Muscle of arm (tissue), 12 donors: ENCODE measurements around the gene TBX3. TPM values are rescaled to one million over a fixed set of nuclear protein-coding genes. Genes with fewer than 3 reads are reported as not detected.

Experiments
- DNase-seq: peaks from one replicate; pipeline ENCODE4 v3.0.0-alpha.2; 2013
- polyA plus RNA-seq, 12 donors: library from polyadenylated mRNA; unstranded; fragments of 120-200 nt; gene quantifications; one replicate each; pipeline ENCODE4 v1.2.1, GENCODE V29; 2013; ENCODE audit not compliant: insufficient read length in 12 of 12

TBX3 gene
- polyA plus RNA-seq, 12 donors, result 26.7 to 367 (median 35.3) TPM

DNA sequence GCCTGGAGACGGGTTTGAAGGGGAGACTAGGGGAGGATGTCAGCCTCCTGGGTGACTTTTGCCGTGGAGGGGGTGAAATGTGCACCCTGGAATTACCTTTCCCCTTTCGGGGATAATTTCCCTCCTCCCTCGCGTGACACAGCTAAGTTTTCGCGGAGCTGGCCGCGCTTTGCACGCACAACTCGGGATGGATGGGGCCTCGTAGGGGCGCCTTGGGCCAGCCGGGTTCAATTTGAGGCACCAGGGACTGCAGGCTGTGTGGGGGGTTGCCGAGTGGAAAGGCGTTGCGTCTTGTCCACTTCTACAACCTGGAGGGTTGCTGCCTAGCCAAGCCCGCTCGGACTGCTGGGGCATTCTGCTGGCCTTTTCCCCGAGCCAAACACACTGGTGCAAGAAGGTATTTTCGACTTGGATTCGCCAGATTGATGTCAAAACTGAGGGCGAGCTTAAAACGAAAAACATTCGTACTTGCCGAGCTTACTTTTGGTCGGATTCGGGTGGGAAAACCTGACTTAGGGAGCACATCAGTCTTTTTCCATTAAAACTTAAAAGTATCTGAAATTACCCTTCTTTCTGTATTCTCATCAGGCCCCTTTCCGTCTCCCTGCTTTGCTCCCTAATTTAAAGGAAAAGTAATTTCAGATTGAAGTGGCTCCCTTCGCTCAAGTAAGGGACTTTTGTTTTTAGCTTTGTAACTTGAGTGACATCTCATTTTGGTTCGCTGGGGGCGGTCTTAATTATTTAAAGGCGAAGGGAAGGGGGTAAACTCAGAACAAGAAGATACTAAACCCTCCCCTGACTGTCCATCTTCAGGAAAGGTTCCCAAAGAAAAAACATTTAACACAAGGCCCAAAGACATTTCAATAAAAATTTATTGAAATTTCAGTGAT is 14.3 kb downstream of the TBX3 start:
- DNase-seq, result peak; percentile 43

DNA sequence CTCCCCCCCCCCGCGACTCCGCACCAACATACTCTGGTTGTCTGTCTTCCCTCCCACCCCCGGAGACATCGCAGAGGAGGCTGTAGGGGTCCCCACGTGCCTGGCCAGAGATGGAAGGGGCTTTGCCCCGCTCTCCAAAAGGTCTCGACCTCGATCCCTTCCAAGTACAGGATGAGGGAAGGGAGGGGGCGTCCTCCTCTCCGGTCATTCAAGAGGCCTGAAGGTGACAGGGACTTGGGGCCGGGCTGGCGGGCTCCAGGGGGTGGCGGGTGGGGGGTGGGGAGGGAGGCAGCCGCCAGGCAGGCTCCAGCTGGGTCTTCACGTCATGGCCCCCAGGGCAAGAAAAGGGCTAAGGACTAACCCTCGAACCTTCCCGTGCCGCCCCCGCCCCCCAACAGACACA is 15.1 kb downstream of the TBX3 start:
- no peak for DNase-seq

DNA sequence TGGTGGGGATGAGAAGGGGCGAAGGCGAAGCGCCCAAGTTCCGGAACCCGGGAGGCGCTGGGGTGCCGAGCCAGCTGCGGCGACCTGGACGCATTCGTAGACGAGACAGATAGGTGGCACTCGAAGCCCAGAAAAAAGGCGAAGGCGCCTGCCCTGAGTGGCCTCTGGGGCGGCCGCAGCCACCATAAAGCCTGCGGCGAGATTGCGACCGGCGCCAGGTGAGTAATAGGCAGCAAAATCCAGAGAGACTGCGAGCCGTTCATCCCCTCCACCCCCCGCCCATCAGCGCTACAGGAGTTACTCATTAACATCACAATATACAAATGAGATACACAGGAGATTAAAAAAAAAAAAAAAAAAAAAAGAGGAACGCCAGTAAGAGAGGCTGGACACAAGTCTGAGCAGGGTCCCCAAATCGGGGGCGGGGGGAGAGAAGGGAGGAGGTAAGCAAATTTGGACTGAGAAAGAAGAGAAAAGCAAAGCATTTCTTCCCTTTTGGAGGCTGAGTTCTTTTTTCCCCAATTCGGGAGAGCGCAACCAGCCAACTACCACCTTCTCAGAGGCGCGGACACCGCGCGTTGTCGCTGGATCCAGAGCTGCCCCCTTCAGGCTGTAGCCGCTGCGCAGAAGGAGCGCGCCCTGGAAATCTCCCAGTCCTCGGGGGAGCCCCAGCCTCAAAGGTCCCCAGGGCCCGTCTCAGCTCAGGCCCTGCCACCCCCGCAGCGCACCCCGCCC is 15.7 kb downstream of the TBX3 start:
- DNase-seq, result peak; percentile 81

DNA sequence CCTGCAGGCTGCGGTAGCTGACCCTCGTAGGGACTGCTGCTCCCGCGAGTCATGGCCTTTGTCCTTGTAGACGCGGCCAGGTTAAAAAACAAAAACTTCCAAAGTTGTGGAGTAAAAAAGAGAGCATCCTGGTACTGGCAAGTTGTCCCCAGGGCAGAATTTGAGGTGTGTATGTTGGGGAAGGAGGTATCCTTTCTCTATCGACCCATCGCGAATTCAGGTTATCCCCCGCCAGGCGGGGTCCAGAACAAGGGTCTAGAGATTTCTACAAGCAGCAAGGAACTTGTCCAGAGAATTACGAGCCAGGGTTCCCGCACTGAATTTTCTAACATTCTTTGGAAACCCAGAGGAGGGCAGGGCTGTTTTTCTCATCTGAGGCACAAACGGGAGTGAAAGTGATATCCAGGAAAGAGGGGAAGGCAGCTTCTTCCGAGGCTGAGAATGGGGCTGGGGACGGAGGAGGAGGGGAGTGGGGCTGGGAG is 16.3 kb downstream of the TBX3 start:
- DNase-seq, result no peak

DNA sequence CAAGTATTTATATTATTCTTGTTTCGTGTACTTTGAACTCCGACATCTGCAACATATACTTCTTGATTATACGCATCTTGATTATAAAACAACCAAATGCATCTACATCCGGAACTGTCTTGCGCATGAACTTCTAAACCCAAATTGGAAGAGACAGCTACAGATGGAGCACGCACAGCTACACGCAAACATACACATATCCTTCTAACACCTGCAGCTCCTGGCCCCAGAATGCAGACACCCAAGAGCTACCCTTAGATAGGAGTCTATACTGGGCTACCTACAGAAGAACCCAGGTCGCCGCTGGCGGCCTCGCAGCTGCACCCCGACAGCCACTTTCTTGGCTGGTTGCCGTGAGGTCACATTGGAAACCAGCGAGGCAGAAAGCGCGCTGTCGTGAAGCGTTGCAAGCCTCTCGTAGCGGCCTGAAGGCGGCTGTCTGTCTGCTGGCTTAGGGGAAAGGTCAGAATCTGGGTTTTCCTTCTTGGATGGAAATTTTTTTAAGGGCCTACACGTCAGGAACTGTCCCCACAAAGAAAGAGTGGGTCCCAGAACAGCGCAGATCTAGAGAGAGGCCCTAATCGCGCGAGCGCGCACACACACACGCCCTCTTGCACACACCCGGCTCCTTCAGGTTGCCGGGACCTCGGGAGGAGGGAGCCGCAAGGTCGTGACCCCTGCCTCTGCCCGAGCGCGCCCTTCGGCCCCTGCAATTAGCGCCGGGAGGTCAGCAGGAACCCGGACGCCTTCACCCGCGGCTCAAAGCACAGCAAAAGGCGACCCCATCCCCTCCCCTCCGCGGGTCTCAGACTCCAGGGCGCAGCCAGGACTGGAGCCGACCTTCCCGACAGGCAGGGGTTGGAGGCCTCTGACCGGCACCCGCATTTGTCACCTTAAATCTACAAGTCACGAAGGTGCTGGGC is 17.0 kb downstream of the TBX3 start:
- no peak for DNase-seq

DNA sequence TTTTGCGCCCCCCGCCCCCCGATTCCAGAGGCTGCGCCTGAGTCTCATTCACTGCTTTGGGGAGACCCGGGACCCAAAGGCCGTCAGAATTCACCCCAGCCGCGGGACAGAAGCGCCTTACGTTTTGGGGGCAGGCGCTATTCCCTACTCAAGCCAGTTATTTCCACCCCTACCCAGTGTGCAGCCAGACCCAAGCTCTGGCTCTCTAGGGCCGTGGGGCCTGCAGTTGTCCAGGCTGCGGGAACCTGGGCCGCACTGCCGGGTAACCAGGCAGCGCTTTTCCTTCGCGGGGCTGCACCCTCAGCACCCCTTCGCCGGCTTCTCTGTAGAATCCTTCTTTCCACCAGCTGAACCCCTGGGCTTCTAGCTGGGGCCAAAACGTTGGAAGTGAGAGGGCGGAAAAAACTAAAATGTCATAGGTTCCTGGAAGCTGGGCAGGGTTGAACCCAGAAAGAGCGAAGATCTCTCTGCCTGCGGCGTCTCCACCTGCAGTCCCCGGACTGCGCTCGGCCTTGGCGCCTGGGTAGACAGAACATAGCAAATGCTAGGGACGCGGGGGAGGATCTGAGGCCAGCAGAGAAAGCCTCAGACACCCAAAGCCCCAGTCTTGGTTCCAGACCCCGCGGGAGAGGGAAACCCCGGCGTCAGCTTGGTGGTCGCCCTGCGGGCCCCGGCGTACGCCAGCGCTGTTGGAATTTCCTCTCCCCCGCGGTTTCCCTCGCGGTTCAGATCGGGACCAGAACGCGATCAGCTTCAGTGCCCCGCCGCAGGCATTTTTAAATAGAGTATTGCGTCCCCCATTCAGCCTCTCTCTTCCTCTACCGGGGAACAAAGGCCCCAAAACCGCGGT is 18.3 kb downstream of the TBX3 start:
- DNase-seq, result no peak

DNA sequence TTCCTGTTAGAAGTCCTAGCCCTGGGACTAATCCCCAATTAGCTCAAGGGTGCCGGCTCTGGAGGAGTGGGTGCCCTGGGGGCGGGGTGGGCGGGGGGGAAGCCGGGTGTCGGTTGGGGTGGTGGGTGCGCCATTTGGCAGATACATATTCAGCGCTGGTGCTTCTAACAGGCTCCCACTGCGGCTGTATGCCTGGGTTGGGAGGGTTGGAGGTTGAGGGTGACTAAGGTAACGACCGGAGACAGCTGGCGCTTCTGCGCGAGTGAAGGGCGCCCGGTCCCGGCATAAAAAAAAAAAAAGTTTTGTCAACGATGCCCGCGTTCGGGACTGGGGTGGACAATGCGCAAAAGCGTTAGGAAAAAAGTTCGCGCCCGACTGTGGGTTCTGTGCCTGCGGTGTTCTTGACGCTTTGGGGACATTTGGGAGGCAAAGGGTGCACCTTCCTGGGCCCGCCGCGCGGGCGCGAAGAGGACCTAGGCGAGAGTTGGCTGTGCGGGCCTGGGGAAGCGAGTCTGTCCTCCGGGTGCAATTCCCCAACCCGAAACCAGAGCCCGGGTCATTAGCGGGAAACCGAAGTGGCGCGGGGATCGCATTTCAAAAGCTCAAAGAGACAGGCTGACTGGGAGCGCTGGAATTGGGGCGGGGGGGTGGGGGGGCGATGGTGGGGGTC is 19.2 kb downstream of the TBX3 start:
- no peak for DNase-seq

DNA sequence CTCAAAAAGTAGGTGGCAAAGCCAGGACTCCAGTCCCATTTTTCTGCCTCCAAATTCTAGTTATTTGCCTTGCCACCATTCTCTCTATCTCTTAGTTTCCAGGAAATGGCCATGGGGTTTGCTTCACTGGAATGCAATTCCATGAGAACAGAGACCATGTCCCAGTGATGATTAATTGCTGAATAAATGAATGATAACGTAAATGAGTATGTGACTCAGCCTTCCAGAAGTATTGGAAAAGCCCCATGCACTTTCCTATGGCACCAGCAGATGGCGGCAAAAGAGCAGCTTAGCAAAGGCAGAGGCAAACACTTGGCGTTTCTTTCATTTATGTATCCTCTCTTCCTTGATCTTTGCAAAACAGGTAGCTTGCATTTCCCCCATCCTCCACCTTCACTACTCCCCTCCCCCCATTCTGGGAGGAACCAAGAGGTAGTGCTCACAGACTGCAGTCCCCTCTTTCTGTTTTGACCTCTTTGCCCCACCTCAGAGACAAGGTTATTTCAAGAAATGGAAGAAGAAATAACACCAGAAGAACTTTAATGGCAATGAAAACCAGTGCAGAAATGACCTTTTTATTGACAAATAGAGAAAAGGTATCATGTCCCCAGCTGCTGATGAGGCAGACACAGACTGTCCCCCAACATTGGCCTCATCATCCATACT is 21.3 kb downstream of the TBX3 start:
- DNase-seq, result peak; percentile 73

DNA sequence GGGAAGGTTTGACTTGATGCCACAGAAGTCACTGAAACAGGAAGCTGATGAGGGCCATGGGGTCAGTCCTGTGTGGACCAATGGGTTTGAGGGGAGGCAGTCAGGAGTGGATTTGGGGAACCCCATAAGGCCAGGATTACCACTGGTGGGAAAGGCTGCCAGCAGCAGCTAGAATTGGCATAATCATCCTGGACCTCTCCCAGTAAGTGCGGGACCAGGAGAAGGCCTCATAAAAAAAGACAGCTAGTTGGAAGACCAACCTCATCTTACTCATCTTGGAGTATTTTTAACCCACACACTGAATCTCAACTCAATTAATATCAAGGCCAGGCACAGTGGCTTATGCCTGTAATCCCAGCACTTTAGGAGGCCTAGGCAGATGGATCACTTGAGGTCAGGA is 22.7 kb downstream of the TBX3 start:
- no peak for DNase-seq

DNA sequence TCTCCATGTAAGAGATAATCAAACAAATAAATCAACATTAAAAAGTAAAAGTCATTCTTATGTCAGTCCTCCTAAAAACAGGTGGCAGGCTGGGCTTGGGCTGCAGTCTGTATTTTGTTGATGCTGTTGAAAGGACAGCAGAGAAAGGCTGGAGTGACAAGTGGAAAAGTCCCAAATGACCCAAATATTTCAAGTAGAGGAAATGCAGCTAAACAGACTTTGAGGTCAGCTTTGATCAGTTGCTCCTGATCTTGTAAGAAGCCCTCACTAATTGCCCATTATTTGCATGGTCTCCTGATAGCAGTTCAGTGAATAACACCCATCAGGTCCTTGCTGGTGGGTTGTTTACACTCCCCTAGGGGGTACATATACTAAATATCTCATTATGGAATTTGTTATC is 24.9 kb downstream of the TBX3 start:
- no peak for DNase-seq

DNA sequence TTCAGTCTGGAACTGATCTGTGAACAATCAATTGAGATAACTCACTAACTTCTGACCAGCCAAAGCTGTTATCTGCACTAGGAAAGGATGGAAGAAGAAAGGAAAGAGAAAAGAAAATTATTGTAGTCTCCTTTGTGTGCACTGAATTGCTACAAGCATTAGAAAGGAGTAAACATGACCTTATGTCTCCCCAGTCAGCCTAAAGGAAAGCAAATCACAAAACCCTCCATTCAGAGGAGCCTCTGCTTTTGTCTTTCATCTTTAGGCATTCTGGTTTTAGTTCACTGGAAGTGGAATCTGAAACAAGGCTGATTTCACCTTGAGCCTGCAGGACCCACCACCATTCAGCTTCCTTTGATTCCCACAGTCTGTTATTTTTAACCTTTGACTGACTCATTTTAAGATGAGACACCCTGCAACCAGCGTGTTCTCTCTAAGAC is 26.0 kb downstream of the TBX3 start:
- no peak for DNase-seq

DNA sequence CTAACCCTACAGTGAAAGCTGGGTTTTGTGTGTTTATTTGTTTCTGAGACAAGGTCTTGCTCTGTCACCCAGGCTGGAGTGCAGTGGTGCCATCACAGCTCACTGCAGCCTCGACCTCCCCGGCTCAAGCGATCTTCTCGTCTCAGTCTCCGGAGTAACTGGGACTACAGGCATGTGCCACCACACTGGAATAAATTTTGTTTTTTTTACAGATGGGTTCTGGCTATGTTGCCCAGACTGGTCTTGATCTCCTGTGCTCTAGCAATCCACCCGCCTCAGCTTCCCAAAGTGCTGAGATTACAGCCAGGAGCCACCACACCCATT is 26.4 kb downstream of the TBX3 start:
- DNase-seq, result no peak

DNA sequence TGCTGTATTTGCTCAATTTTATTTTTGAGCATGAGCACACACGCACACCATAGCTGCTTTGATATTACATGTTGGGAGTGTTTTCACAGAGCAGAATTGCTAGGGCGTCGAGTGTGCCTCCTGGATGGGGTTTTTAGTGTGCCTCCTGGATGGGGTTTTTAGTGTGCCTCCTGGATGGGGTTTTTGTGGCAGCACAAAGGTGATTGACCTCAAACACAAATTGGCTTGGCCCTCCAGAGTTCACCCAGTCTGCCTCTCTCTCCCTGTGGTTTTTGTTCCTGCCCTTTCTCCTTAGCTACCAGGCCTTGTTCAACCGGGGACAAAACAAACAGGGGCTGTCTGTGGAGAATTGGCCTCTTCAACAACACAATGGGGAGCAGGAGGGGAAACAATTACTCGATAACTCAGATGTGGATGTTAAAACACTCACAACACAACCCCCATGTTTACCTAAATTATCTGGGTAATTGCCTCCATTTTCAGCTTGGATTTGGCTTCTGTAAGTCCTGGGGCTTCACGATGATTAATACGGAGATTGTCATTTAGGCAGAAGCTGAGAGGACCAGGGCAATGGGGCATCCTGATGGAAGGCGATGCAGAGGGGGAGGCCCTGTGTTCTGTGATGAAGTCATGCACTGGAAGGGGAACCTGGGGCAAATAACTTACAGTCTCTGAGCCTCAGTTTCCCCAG is 26.9 kb downstream of the TBX3 start:
- DNase-seq, result no peak

DNA sequence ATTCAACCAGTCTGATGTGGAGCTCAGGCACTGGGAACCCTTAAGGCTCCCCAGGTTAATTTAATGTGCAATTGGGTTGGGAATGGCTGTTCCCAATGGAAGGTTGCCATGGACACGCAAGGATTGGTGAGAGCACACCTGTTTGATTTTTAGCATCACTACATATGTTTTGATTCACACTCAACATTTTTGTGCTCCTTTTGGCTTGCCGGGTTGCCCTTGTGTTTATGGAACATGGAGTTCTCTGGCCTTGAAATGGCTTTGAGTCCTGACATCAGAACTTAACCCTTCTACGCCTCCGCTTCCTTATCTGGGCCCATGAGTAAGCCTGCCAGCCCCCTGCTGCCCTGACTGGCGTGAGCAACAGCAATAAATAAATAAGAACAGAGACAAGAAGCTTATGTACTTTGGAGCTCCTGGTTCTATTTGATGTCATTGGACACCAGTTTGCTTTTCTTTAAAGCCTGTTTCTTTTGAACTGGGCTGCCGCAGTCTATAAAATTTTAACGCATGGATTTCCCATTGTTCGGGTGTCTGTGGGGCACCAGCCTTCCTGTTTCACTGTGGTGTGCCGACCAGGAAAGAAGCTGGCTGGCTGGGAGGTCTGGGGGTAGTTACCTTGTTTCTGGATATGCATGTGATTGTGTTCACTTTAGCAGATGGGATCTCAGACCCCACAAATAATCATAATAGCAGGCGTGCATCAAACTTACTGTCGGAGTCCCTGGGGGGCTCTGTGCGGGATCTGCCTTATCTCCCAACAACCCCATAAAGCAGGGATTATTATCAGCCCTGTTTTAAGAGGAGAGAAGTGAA is 27.8 kb downstream of the TBX3 start:
- DNase-seq, result no peak

DNA sequence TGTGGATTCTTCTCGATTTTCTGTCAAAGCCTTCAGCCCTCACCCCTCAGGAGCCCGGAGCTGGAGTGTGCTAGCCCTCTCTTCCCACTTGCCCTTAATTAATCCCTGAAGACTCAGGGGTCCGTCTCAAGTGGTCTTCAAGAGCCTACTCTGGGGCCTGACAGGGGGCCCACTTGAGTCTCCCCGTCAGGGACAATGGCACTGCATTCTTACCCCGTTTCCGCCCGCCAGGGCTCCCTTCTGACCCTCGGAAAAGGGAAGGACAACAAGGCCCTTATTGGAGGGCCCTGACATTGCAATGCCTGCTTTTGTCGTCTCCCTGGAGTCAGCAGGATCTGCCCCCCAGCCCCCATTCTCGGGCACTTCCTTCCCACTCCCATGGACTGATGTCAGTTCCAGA is 34.4 kb downstream of the TBX3 start:
- no peak for DNase-seq

DNA sequence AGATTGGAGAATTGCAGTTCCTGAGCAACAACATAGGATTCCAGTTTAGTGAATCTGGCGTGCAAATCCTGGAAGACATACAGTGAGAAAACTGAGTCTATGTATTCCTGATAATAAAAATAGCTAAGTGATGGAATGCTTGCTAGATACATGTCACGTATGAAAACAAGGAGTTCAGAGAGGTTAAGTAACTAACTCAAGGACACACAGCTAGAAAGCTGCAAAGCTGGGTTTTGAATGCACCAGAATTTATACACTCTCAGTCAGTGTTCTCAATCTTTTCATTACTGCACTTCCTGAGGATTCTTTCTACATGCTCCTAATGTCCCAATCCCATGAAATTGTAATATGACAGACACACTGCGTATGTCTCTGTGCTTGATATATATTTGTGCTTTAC is 35.3 kb downstream of the TBX3 start:
- DNase-seq, result no peak

DNA sequence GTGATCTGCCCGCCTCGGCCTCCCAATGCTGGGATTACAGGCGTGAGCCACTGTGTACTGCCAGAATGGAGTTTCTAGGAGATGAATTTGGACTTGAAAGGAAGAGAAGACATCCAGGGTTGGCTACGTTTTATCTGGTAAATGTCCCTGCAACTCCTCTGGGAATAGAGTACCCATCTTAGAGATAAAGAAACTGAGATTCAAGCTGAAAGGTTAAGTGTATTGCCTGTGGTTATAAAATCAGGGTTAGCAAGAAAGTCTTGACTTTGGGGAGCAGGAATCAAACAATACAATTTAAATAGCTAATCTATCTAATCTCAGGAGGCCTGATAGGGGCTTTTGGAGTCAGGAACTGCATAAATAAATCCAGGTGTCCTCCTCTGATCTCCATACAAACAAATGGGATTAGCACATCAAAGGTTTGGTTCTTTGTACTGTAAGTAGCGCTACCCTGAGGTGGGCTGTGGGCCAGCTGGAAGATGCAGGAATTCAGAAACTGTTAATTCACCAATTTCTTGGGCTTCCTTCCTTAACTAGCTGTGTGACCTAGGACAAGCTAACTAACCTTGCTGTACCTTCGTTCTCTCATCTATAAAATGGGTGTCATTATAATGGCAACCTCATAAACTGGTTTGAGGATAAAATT is 45.1 kb downstream of the TBX3 start:
- DNase-seq, result no peak
